CD4-positive, alpha-beta T cell treated with Interleukin-6 for 4 hours (primary cell): ENCODE results near the gene CDK8.
A peak's percentile ranks its signal among the peaks of the same experiment; 100 is the strongest.
"Not testable (repeated sequence)": the region's sequence is repeated elsewhere in the genome, so short reads cannot be mapped to it uniquely, and the experiment has no call there.

ENCODE experiments used
- DNase-seq: peaks from one replicate; pipeline ENCODE4 v3.0.0-alpha.2; 2020; ENCODE audit warnings: mixed read lengths

Gene CDK8

DNA sequence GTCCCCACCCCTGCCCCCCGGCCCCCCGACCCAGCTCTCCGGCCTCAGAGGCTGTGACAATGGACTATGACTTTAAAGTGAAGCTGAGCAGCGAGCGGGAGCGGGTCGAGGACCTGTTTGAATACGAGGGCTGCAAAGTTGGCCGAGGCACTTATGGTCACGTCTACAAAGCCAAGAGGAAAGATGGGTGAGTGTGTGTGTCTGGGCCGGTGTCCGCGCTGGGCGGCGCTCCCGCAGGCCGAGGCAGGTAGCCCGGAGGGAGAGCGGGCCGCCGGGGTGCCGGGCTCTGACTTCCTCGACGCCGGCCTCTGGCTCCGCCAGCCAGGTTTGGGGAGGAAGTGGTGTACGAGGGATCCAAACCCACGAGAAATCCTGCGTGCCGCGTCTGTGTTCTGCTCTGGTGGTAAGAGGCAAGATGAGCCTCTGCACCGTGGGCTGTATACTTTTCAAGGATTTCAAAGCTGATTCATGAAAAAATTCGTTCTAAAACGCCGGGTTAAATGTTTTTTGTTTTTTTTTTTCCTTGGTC is 718 bp downstream of the CDK8 start:
- peak; percentile 71 for DNase-seq

DNA sequence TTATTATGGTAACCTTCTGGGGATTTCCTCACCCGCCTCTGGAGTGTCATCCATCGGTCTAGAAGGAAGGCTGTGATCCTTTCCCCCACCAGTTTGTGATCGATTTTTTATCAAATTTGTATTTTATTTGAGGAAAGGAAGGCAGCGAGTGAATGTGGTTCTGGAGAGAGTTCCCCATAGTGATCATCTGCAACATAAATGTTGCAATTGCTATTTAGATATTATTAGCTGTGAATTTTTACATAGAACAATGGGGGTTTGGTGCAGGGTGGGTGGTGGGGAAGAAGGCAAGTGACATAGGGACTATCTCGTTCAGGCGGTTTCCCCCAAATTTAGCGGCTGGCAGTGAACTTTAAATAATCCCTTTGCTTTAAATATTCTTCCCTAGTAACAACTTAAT is 1.2 kb downstream of the CDK8 start:
- no peak for DNase-seq

- DNase-seq: no peak
Observed at GRCh38 chr13:26255691-26256277, 1.9 kb downstream of the CDK8 start.

DNA sequence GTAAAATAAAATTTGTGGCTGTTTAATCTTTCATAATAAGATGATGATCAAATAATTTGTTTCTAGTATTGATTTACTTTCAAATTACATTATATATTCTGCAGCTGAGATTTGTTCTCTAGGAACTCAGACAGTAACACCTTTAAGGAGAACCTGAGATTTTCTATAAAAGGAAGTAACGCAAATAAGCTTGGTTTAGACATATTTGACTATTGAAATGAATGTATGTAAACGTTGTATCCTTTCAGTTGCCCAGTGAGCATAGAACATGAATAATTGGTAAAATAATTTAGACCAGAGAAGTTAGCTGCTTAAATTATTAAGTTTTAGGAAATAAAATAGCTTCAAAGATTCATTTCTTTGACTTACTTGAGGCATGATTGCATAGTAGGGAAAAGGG is 3.1 kb downstream of the CDK8 start:
- no peak for DNase-seq

DNA sequence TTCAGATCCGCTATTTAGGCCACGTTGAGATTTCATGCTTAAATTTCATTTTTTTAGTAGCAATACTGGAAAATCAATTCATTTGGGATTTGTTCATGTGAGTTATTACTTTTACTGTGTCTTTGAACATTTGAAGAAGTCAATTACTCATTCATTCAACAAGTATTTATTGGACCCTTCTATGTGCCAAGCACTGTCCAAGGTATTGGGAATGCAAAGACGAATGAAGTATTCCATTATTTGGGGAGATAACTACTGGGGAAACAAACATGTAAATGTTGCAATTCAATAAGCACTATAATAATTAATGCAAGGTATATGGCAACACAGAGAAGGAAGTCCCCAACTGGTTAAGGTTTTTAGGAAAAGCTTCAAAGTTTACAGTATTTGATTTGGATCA is 5.7 kb downstream of the CDK8 start:
- no peak for DNase-seq

GRCh38 chr13:26262156-26262555 is 8.2 kb downstream of the CDK8 start:
- no peak for DNase-seq

DNA sequence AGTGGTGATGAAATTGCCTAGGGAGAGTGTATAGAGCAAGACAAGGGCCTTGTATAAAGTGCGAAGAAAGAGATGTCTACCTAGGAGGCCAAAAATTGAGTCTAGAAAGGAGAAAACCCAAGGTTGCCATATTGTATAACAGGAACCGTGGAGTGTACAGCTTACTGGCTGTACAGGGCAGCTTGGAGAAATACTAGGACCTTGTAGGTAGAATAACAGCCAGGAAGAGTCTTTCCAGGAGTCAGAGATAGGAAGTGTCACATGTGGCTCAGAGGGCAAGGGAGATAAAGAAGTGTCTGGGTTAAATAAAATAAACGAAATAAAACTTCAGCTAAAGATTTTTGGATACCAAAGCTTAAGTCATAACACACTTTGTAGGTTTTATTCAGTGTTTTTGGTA is 12.4 kb downstream of the CDK8 start:
- DNase-seq: no peak

GRCh38 chr13:26270707-26271106 is 16.8 kb downstream of the CDK8 start:
- DNase-seq: no peak

- no peak for DNase-seq
Observed at GRCh38 chr13:26272621-26273020, 18.7 kb downstream of the CDK8 start.

- DNase-seq: no peak
Observed at GRCh38 chr13:26280295-26280694, 26.4 kb downstream of the CDK8 start.

DNA sequence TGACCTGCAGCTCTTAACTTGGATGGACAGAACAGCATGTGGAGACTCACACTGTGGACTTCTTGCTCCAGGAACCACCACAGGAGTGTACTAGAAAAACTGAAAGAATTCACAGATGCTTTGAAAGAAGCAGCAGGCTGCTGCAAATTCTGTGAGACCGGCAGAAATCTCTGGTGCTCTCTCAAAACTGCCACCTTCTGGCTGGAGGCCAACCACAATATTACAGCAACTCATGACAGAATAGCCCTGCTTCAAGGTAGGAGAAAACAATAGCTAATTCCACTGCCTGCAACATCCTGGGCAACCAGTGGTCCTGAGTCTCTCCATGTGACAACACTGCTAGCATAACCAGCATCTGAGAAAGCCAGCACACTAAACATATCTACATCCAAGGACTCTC is 26.9 kb downstream of the CDK8 start:
- DNase-seq: no peak

DNA sequence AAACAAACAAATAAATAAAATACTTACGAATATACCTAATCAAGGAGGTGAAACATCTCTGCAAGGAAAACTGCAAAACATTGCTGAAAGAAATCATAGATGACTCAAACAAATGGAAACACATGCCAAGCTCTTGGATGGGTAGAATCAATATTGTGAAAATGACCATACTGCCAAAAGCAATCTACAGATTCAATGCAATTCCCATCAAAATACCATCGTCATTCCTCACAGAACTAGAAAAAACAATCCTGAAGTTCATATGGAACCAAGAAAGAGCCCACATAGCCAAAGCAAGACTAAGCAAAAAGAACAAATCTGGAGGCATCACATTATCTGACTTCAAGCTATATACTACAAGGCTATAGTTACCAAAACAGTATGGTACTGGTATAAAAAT is 32.0 kb downstream of the CDK8 start:
- DNase-seq: not testable (repeated sequence)

DNA sequence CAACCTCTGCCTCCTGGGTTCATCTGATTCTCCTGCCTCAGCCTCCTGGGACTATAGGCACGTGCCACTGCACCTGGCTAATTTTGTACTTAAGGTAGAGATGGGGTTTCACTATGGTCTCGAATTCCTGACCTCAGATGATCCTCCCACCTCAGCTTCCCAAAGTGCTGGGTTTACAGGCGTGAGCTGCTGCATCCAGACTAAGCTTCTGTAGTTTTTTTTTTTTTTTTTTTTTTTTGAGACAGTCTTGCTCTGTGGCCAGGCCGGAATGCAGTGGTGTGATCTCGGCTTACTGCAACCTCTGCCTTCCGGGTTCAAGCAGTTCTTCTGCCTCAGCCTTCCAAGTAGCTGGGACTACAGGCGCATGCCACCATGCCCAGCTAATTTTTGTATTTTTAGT is 34.9 kb downstream of the CDK8 start:
- DNase-seq: not testable (repeated sequence)

- no peak for DNase-seq
Observed at GRCh38 chr13:26295812-26296211, 41.9 kb downstream of the CDK8 start.

GRCh38 chr13:26299168-26299750 is 45.3 kb downstream of the CDK8 start:
- no peak for DNase-seq

DNA sequence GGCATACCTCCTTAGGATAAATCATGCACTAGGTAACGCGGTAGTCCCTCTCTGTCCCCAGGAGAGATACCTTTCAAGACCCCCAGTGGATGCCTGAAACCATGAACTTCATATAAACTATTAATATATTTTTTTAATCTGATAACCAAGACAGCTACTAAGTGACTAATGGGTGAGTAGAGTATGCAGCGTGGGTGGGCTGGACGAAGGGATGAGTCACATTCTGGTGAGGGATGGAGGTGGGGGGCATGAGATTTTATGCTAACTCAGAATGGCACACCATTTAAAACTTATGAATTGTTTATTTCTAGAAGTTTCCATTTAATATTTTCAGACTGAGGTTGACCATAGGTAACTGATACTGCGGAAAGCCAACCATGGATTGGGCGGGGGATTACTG is 46.2 kb downstream of the CDK8 start:
- DNase-seq: no peak

DNA sequence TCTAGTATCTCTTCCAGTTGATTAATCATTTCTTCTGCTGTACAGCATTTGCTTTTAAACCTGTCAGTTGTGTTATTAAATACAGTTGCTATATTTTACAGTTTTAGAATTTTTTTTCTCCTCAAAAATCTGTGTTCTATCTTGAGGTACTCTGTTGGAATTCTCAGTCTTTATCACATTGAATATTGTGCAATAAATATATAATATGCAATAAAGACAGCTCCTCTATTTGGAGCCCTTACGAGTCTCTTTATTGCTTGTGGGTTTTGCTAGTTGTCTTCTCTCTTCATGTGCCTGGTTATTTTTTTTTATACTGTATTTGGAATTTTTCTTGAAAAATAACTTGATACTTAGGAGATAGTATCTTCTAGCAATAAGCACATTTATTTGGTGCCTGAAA is 51.7 kb downstream of the CDK8 start:
- no peak for DNase-seq

GRCh38 chr13:26307701-26308100 is 53.8 kb downstream of the CDK8 start:
- no peak for DNase-seq

- DNase-seq: no peak
Observed at GRCh38 chr13:26308250-26308649, 54.3 kb downstream of the CDK8 start.

GRCh38 chr13:26308836-26309235 is 54.9 kb downstream of the CDK8 start:
- DNase-seq: no peak

DNA sequence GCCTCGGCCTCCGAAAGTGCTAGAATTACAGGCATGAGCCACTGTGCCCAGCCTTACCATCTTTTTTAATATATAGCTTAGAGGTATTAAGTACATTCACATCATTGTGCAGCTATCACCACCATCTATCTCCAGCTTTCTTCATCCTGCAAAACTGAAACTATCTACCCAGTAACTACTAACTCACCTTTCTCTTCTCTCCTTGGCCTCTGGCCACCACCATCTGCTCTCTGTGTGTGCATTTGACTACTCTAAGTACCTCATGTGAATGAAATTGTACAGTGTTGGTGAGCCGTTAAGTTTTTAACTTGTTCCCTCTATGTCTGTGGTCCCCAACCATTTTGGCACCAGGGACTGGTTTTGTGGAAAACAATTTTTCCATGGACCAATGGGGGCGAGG is 56.1 kb downstream of the CDK8 start:
- no peak for DNase-seq

GRCh38 chr13:26310470-26310869 is 56.5 kb downstream of the CDK8 start:
- DNase-seq: no peak

- DNase-seq: not testable (repeated sequence)
Observed at GRCh38 chr13:26312019-26312418, 58.1 kb downstream of the CDK8 start.

DNA sequence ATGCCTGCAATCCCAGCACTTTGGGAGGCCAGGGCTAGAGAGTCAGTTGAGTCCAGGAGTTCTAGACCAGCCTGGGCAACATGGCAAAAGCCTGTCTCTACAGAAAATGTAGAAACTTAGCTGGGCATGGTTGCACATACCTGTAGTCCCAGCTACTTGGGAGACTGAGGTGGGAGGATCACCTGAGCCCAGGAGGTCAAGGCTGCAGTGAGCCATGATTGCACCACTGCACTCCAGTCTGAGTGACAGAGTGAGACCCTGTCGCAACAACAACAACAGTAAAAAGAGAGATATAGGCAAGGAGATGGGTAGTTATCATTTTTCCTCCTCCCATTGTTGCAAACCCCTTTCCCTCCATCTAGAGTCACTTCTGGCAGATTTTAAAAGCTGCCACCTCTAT is 62.2 kb downstream of the CDK8 start:
- DNase-seq: not testable (repeated sequence)

DNA sequence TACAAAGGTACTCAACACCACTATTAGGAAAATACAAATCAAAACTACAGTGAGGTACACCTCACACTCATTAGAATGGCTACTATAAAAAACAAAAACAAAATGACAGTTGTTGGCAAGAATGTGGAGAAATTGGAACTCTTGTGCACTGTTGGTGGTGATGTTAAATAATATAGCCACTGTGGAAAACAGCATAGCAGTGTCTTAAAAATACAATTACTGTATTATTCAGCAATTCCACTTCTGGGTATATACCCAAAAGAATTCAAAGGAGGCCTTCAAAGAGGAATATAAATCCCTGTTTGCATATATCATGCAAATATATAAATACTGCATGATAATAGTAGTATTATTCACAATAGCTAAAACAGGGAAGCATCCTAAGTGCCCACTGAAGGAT is 66.8 kb downstream of the CDK8 start:
- no peak for DNase-seq
